ENCODE data around the gene SND1.
"Not testable (repeated sequence)": the region's sequence is repeated elsewhere in the genome, so short reads cannot be mapped to it uniquely, and the experiment has no call there.

The SND1 gene

GRCh38 chr7:127943541-127944521 is 291.8 kb downstream of the SND1 start:
- DNase-seq = peak; percentile 99

DNA sequence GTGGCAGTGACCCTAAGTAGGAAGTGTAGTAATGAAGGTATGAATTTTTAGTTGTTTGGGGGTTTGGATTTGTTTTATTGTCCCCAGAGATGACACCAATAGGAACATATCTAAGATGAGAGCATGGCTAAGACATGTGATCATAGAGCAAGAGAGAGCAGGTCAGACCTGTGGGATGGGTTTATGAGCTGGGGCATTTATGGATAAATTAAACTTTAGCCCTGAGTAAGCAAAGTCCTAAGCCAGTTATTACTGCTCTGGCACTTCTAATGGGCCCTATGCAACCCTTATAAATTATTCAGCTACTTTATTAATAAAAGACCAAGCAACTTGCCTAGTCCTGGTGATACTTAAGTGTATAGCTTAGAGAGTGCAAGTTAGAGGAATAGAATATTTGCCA is 294.1 kb downstream of the SND1 start:
- DNase-seq = no peak

DNA sequence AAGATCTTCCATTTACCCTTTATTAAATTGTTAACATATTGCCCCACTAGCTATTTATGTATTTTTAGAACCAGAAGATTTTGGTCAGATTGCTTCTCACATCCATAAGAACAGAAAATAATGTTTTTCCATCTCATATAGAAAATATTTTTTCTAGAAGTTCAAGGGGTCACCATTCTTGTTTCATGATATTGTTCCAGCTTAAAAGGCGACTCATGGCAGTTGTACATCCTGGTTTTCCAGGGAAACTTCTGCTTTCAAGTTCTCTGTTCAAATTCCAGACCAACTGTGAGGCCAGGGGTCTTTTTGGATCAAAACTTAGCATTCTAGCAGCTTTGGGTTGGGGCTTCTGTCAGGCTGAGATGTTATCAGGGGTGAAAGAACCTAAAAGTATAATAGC is 294.9 kb downstream of the SND1 start:
- DNase-seq = no peak

GRCh38 chr7:127948312-127948711 is 296.3 kb downstream of the SND1 start:
- peak; percentile 99 for DNase-seq

DNA sequence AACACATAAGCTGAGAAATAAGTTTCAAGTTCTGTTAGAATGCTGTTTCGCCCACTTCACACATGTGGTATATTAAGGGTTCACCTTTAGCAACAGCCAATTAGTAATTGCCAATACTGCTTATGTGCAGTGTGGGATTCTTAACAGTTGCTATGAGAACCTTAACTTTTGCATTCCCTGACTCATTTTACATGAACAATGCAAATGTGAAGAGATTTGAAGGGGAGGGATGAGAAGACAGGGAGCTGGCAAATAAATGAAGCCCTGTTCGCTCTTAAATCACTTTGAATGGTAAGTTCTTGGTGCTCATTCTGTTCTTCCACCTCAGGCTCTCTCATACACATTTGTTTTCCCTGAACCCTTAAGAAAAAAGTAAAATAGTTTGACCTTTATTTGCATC is 296.9 kb downstream of the SND1 start:
- no peak for DNase-seq

GRCh38 chr7:127949769-127950222 is 297.8 kb downstream of the SND1 start:
- no peak for DNase-seq

- peak; percentile 33 for DNase-seq
Observed at GRCh38 chr7:127950233-127950935, 298.4 kb downstream of the SND1 start.

DNA sequence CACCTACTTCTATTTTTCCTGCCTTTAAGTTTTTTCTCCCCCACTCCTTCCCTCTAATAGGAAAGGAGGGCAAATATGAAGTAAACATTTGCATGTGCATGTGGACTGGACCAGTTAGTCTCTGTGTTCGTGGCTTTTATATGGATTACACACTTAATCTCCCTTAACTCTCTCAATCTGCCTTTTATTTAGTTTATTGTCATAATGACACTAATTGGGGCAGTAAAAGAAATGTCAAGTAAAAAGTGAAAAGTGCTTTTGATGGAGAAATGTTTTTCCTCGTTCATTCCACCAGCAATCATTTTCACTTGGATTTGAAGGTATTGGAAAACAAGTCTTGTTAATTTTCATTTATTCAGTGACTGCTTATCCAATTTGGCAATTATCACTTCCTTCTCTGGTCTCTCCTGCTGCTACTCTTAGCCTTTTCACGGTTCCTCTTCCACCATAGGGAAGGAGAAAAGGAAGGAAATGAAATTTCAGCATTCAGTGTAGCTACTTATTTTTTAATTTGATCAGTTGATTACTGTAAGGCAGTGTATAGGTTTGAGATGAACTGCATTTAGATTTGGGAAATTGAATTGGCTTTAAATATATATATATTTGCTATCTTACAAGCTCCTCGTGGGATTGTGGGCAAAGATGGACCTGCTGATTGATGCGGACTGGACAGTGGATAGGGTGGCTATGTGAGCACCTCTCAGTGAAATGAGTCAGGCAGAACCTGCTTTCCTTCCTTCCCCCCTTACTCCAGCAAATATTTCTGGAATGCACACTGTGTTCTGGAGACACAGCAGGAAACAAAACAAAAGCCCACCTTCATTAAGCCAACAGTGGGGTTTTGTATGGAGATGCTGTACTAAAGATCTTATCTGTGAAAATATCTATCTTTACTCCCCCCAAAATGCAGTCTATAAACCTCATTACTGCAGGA is 301.7 kb downstream of the SND1 start:
- peak; percentile 73 for DNase-seq

DNA sequence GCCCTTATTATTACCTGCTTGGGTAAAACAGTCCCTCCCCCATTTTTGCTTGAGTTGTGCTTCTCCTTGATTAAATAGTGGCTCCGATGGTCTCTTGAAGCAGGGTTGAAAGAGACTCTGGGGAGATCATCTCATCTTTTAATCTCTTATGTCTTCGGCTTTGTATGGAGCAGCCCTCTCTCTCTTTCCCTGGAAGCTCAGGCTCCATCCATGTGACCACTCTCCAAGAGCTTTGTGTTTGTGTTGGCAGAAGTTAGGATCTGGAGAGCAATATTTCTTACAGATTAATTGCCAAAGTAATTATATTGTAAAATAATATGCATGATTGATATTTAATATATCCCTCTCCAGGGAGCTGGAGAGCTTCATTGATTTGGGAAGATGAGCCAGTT is 302.4 kb downstream of the SND1 start:
- DNase-seq = peak; percentile 52

- DNase-seq = no peak
Observed at GRCh38 chr7:127955051-127955531, 303.1 kb downstream of the SND1 start.

- no peak for DNase-seq
Observed at GRCh38 chr7:127957886-127958285, 305.9 kb downstream of the SND1 start.

GRCh38 chr7:127959770-127960169 is 307.8 kb downstream of the SND1 start:
- DNase-seq = no peak

GRCh38 chr7:127961786-127962453 is 309.9 kb downstream of the SND1 start:
- DNase-seq = no peak

DNA sequence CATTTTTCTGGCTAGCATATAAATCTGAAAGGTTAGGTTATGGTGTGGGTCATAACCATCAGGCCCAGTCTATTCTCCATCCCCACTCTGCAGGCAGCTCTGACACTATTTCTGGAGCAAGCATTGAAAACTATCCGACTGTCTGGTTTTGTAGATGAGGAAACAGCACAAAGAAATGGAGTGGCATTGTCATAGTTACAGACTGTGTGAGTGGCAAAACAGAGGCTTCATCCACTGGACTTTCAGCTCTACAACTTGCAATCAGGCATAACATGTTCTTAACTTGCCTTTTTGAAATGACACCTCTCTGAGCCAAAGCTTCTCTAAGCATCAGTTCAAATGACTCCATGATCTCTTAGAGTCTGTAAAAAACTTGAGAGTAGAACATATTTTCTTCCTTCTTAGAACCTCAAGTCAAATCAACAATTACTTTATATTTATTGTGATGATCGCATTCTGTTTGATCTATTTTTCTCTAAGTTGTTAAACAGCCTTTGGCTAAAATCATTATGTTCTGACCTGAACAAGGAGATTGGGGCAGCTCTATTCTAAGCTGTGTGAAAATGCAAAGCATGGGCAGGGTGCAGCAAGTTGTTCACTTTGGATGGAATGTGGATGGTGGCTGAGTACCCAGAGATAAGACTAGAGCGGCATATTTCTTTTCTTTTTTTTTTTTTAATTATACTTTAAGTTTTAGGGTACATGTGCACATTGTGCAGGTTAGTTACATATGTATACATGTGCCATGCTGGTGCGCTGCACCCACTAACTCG is 310.8 kb downstream of the SND1 start:
- DNase-seq = no peak

- not testable (repeated sequence) for DNase-seq
Observed at GRCh38 chr7:127963850-127964249, 311.9 kb downstream of the SND1 start.

DNA sequence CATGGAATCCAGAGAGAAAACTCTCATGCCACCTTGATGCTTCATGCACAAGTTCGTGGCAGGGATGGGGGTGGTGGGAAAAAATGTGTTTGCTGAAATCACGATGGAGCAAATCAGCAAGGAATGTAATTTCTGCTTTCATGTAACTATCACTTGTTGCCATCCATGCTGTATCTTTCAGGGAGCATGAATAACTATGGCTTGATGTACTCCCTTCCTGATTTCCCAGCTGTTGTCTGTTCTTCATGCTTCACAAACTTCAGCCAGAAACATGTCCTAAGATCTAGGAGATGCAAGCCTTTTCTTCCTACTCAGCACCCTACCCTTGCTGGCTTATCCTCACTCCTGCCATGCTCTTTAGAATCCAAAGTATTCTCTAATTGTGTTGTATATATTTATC is 315.3 kb downstream of the SND1 start:
- no peak for DNase-seq

DNA sequence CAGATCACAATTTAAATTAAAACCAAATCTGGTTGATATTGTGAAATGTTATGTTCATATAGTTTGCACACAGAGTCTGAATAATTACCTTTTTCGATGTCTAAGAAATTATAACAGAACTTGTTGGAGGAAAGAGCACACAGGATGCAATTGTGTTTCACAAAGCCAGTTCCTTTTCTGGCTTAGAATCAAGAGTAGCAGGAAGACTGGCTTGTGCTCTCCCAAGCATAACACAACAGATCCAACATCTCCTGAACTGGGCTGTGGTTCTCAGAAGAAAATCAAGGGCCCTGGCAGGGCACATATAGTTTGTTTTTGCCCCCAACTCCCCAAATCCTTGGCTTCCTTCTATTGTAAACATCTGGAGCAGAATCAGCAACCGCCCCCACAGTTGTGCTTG is 316.6 kb downstream of the SND1 start:
- DNase-seq = no peak

DNA sequence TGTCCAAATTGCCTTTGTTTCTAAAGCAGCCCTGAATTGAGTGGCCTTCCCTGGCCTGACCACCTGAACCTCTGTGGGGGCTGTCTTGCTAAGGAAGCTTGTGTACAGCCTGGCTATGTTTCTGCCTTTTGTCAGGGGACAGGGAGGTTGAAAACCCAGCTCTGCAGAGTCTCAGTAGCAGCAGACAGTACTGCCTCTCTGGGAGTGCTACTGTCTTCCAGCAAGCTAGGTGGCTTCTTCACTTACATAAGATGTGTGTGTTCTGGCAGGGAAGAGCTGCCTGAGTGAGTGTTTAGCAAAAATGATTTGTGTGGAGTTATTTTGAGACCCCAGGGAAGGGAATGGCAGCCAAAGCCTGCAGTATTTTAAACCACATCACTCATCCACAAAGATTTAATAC is 321.8 kb downstream of the SND1 start:
- no peak for DNase-seq

GRCh38 chr7:127974446-127975035 is 322.5 kb downstream of the SND1 start:
- no peak for DNase-seq

- DNase-seq = peak; percentile 90
Observed at GRCh38 chr7:127976056-127976737, 324.2 kb downstream of the SND1 start.

Measured in NCI-H82 (cell line).